HG03460 (cell line): ENCODE data around the gene CCDC88B.

Source experiments
- ATAC-seq: cut with Tn5 transposase; IDR thresholded peaks from one replicate; pipeline ENCODE4 v1.9.1; 2021; ENCODE audit not compliant: unreplicated experiment

CCDC88B gene, protein sequence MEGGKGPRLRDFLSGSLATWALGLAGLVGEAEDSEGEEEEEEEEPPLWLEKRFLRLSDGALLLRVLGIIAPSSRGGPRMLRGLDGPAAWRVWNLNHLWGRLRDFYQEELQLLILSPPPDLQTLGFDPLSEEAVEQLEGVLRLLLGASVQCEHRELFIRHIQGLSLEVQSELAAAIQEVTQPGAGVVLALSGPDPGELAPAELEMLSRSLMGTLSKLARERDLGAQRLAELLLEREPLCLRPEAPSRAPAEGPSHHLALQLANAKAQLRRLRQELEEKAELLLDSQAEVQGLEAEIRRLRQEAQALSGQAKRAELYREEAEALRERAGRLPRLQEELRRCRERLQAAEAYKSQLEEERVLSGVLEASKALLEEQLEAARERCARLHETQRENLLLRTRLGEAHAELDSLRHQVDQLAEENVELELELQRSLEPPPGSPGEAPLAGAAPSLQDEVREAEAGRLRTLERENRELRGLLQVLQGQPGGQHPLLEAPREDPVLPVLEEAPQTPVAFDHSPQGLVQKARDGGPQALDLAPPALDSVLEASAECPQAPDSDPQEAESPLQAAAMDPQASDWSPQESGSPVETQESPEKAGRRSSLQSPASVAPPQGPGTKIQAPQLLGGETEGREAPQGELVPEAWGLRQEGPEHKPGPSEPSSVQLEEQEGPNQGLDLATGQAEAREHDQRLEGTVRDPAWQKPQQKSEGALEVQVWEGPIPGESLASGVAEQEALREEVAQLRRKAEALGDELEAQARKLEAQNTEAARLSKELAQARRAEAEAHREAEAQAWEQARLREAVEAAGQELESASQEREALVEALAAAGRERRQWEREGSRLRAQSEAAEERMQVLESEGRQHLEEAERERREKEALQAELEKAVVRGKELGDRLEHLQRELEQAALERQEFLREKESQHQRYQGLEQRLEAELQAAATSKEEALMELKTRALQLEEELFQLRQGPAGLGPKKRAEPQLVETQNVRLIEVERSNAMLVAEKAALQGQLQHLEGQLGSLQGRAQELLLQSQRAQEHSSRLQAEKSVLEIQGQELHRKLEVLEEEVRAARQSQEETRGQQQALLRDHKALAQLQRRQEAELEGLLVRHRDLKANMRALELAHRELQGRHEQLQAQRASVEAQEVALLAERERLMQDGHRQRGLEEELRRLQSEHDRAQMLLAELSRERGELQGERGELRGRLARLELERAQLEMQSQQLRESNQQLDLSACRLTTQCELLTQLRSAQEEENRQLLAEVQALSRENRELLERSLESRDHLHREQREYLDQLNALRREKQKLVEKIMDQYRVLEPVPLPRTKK (N-terminal part only)

DNA sequence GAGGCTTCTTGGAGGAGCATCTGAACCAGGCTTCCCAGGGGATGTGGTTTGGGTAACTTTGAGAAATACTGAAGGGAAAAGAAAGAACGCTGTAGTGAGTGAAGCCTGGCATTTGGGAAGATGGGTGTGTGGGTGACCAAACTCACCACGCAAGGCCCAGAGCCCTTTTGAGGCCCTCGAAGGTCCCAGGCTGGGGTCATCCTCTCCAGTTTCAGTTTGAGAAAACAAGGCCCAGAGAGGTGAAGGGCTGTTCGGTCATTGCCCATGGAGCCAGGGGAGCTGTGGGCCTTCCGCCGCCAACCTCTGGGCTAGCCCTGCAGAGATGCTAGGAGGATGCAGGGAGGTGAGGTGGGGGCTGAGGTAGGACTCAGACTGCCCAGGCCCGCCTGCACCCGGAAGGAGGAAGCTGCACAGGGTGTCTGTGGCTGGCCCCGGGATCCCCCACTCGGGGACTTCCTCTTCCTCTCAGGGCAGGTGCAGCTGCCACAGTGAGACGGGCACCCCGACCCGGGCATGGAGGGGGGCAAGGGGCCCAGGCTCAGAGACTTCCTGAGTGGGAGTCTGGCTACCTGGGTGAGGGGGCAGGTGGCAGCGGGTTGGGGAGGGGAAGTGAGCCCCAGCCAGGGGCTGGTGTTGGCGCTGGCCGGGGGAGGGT, at the start of gene CCDC88B:
CCDC88B (plus strand) TSS at position 451 of the 655 bp plus-strand sequence; CDS start at position 514, 63 bp downstream.
- ATAC-seq, result peak; percentile 49

DNA sequence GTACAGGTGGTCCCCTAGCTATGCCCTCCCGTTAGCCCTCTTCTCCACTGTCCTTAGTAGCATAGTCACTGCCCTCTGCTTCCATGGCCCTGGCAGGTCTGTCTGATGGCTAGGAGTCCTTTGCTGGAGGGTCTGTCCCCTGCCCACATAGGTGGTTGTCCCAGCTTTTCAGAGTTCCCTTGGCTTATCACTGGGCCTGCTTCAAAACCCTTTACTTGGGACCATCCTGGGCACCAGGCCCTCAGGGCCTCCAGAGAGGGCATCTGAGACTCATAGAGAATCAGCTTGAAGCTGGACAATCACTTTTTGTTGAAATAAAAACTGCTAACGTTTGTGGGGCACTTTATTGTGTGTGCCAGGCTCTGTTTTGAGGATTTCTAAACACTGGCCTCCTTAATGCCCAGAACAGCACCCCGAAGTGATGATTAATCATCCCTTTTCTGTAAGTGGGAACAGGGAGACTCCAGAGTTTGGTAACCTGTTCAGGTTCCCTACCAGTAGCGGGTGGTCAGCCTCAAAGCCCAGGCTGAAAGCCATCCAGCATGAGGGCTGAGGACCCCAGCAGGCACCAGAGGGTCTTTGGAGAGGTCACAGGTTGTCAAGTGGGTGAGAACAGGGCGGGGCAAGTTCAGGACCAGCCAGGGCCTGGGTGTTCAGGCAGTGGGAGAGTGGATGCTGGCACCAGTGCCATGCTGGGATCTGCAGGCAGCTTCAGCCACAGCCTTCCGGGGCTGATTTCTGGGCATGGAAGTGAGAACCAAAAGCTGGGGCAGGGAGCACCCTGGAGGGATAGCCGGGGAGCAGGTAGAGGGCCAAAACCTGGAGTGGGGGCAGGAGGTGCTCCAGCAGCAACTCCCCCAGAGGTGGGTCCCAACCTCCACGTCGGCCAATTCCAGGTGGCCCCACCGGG, 49.4 kb upstream of the CCDC88B start:
- no peak for ATAC-seq

DNA sequence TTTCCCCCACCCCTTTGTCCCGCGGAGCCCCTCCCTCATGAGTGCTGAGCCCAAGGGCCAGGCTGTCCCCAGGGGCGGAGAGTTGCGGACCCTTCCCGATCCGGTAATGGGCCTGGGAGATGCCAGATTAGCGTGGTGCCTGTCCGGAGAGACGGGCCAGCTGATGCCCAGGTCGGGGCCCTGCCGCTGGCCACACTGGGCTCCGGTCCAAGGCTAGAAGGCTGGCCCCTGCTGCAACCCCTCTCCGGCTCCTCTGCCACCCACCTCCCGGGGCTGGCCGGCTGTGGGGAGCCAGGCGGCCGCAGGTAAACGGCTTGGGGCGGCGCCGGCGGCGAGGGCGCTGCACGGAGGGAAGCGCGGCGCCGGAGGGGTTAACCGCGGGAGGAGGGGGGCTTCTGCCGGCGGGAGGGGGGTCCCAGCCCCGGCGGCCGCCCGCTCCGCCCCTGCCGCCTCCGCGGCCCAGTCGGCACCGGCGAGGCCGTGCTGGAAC, 48.7 kb upstream of the CCDC88B start, which contains the start of gene KCNK4:
KCNK4 (plus strand) TSS at position 41 of the 490 bp plus-strand sequence. CDS start 1,717 bp downstream, outside the sequence.
- ATAC-seq, result no peak

DNA sequence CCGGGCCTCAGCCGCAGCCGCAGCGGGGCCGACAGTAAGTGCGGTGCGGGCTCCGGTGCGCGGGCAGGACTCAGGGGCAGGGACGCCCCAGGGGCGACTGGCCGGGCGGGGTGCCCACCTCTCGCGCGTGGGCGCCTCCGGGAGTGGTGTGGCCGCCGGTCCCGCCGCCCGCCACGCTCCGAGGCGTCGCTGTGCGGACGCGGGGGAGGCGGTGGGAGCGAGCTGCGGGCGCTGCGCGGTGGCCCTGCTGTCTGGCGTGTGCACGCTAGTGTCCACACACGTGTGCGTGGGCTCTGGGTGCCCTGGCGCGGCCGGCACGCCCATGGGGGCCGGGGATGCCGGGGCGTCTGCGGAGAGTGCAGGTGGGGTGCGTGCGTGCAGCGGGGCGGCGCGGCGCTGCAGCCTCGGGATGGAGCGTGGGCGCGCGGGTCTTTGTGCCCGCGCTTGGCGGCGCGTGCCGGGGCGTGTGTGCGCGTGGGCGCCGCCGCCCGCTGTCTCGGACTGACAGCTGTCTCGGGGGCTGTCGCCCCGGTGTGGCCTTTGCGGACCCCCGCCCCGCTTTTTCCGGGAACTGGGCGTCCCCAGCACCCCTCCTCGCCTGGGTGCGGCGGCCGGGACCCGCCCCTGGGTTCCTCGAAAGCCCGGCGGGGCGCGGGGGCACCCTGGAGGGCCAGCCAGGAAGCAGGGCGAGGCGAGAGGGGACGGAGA, 48.1 kb upstream of the CCDC88B start:
- ATAC-seq, result no peak

DNA sequence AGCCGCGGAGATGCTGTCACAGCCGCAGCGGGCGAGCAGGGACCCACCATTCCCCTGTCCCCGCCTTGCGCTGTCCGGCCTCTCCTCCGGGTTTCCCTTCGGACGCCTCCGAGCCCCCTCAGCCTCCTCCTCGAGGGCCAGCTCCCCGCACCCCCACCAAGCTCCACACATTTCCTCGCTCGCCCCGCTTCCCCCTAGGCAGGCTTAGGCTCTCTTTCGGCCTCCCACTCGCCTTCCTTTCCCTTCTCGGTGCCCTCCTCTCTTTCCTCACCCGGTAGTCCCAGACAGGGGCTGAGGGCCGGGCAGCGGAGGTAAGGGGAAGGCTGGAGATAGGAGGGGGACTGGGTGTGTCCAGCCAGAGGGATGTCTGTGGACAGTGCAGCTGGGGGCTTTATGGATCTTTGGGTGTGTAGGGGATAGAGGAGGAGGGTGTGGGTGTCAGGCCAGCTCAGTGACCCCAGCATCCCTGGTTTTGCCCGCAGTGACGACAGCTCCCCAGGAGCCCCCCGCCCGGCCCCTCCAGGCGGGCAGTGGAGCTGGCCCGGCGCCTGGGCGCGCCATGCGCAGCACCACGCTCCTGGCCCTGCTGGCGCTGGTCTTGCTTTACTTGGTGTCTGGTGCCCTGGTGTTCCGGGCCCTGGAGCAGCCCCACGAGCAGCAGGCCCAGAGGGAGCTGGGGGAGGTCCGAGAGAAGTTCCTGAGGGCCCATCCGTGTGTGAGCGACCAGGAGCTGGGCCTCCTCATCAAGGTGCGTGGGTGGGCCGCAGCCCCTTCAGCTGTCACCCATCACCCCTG, 47.3 kb upstream of the CCDC88B start:
- no peak for ATAC-seq

DNA sequence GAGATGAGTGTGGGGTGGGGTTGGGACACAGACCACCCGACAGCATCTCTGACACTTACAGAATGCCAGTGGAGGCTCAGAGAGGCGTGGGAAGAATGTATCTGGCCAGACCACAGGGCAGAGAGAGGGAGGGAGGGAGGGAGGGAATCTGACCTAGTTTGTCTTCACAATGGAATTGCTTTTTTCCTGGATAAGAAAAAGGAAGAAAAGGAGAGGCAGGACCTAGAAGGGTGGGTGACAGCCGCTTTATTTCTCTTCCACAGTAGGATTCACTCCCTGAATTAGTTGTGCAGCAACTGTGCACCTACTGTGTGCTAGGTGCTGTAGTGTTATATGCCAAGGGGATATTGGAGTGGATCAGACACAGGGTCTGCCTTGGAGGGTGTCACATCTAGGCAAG, 45.2 kb upstream of the CCDC88B start:
- ATAC-seq, result no peak

DNA sequence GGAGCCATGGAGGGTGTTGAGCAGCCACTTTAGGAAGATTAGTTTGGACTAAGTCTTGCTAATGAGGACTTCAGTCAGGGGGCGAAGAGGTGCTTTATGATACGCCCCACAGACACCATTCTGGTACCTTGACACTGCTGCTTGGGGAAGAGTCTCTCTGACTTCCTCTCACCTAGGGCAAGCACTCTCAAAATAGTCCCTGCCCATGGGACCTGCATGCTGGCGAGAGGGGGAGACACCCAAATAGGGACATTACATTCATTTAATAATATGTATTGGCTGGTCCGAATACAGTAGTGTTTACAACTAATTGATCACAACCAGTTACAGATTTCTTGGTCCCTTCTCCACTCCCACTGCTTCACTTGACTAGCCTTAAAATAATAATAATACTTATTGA, 44.2 kb upstream of the CCDC88B start:
- no peak for ATAC-seq

DNA sequence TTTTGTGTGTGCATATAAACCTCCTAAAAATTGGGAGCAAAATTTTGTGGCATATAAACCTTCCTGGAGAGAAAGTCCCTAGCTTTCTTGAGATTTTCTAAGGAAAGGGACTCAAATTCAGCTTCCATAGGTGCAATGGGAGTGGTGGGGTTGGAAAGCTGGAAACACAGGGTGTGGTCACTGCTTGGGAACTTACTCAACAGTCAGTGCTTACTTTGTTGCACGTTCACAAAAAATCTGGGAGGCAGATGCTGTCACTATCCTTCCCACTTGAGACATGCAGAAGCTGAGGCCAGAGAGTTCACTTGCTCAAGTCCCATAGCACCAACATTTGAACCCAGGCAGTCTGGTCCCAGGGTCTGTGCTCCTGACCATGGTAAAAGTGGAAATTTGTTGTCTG, 43.8 kb upstream of the CCDC88B start:
- ATAC-seq, result no peak

DNA sequence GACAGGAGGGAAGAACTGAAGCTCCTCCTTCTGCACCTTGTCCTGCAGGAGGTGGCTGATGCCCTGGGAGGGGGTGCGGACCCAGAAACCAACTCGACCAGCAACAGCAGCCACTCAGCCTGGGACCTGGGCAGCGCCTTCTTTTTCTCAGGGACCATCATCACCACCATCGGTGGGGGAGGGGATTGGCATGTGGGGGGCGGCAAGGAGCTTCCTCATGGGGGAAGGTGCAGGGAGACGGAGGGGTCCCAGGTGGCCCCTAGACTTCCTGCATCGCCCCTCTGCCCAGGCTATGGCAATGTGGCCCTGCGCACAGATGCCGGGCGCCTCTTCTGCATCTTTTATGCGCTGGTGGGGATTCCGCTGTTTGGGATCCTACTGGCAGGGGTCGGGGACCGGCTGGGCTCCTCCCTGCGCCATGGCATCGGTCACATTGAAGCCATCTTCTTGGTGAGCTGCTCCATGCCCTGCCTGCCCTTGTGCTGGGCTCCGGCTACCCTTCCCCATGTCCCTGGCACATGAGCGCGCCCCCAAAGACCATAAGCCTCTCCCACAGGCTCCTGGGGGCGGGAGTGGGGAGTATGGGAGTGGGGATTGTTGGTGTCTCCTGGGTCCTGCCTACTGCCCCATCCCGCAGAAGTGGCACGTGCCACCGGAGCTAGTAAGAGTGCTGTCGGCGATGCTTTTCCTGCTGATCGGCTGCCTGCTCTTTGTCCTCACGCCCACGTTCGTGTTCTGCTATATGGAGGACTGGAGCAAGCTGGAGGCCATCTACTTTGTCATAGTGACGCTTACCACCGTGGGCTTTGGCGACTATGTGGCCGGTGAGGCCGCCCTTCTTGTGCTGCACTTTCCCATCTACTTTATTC, 42.9 kb upstream of the CCDC88B start:
- no peak for ATAC-seq

DNA sequence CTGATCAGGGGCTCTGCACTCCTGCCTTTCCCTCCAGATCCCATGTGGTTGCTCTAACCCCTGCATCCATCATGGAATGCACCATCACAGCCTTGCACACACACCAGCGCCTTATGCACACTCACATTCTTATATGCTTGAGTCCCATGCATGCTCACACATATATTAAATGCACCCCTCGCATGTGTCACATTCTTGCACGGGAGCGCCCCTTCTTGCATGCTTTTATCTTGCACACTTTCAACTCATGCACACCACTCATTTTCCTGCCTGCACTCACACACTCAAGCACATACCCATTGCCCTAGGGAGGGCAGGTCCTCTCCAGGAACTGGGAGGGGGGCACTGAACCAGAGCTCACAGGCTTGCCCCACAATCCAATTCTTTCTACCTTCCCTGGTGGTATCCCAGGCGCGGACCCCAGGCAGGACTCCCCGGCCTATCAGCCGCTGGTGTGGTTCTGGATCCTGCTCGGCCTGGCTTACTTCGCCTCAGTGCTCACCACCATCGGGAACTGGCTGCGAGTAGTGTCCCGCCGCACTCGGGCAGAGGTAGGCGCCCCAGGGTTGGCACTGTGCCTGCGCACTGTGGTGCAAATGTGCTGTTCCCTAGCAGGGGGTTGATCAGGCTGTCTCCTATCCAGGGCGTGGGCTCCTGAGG, 42.2 kb upstream of the CCDC88B start:
- no peak for ATAC-seq

DNA sequence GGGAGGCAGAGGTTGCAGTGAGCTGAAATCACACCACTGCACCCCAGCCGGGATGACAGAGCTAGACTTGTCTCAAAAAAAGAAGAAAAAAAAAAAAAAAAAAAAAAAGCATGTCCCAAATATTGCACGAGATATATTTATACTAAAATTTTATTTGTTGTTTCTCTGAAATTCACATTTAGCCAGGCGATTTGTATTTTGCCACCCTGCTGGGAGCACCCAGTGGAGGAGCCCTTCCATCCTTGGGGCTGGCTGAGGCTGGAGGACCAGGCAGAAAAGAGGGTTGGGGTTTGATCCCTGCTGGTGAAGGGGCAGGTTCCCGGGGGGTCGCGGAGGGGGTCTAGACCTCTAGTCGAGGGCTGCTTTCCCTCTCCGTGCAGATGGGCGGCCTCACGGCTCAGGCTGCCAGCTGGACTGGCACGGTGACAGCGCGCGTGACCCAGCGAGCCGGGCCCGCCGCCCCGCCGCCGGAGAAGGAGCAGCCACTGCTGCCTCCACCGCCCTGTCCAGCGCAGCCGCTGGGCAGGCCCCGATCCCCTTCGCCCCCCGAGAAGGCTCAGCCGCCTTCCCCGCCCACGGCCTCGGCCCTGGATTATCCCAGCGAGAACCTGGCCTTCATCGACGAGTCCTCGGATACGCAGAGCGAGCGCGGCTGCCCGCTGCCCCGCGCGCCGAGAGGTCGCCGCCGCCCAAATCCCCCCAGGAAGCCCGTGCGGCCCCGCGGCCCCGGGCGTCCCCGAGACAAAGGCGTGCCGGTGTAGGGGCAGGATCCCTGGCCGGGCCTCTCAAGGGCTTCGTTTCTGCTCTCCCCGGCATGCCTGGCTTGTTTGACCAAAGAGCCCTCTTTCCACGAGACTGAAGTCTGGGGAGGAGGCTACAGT, 40.8 kb upstream of the CCDC88B start:
- no peak for ATAC-seq

DNA sequence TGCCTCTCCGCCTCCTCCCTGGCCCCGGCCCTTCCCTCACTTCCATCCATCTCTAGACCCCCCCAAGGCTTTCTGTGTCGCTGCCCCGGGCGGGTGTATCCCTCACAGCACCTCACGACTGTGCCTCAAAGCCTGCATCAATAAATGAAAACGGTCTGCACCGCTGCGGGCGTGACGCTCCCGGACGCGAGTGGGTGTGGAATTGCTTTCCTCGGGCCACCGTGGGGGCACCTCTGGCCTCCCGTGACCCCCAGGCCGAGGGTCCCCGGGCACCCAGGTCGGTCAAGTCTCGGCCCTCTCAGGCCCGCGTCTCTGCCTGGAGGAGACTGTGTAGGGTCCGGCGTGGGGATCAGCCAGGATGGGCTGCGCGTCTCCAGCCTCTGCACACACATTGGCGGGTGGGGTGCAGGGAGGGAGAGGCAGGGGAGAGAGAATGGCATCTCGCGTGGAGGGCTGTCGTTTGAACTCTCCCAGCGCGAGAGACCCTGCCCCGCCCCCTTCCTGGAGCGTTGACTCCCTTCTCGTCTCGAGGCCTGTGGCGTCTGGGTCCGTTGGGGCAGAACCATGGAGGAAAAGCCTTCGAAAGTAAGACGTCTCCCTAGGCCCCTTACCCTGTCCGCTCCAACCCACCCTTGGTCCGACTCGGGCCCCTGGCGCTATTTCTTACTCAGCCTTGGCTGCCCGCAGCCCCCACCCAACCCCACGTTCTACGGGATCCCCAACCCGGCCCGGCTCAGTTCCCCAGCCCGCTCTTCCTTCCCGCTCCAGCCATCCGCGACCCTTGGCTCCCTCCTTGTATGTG, 40.0 kb upstream of the CCDC88B start, which contains the start of gene CATSPERZ:
CATSPERZ (plus strand) TSS at position 512 of the 802 bp plus-strand sequence; CDS start at position 565, 53 bp downstream.
- ATAC-seq, result no peak

DNA sequence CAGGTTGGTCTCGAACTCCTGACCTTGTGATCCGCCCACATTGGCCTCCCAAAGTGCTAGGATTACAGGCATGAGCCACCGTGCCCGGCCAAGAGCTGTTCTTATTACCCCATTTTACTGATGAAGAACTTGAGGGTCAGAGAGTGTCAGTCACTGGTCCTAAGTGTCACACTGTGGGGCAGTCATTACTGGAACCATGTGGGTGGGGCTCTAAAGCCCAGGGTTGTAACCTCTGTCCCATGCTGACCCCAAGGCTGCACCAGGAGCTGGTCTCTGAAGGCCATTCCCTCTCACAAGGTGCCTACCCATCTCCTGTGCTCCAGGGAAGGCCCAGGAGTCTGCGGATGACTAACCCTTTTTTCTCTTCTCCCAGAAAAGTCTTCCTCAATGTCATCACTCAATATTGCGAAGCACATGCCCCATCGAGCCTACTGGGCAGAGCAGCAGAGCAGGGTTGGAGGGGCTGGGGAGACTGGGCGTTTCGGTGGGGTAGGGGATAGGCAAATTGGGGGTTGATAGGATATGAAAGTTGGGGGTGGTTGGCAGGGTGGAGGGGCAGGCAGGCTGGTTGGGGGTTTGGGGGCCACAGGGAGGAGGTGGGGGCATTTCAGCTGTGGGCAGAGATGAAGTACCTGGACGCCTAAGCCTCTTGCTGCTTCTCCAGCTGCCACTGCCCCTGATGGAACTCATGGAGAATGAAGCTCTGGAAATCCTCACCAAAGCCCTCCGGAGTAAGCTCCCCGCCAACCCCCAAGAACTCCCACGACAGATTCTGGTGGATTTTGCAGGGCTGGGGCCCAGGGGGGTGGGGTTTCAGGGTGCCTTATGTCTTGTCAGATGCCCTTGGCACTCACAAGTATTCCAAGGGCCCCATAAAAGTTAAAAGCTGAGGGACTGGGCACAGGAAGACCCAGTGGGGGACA, 36.6 kb upstream of the CCDC88B start:
- ATAC-seq, result no peak

DNA sequence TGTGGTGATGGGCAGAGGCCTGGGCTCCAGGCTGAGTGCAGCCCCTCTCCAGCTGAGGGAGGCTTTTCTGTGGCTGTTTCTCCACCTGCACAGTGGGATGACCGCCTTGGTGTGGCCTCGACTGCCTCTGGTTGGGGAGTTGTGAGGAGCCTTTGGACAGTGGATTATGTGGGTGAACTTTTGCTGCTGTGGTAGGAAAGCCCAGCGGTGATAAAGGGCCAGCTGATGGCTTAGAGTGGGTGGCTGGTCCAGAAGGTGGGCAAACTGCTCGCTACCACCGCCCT, 36.0 kb upstream of the CCDC88B start:
- ATAC-seq, result no peak
